DMS79 (cell line): ENCODE measurements around the gene OSBP.

Experiments
- DNase-seq: peaks from one replicate; lab custom pipeline; 2025; lab: John Stamatoyannopoulos, UW

The OSBP gene

GRCh38 chr11:59607703-59608454 lies 7.7 kb downstream of the OSBP start:
- DNase-seq: no peak

GRCh38 chr11:59602432-59602831 lies 13.1 kb downstream of the OSBP start:
- no peak for DNase-seq

- no peak for DNase-seq
These were observed 13.8 kb downstream of the OSBP start for GRCh38 chr11:59601788-59602187.

- no peak for DNase-seq
These were observed 14.9 kb downstream of the OSBP start for GRCh38 chr11:59600636-59601035.

- DNase-seq: no peak
These were observed 15.3 kb downstream of the OSBP start for GRCh38 chr11:59600234-59600633.

- DNase-seq: no peak
These were observed 16.6 kb downstream of the OSBP start for GRCh38 chr11:59598961-59599360.

- no peak for DNase-seq
These were observed 31.3 kb downstream of the OSBP start for GRCh38 chr11:59584294-59584693.

- DNase-seq: no peak
These were observed 33.6 kb downstream of the OSBP start for GRCh38 chr11:59582006-59582405.

- DNase-seq: no peak
These were observed 37.2 kb downstream of the OSBP start for GRCh38 chr11:59578369-59578768.

GRCh38 chr11:59575505-59575904 lies 40.1 kb downstream of the OSBP start:
- DNase-seq: no peak

GRCh38 chr11:59574932-59575502 lies 40.6 kb downstream of the OSBP start:
- DNase-seq: no peak

- DNase-seq: no peak
These were observed 41.1 kb downstream of the OSBP start for GRCh38 chr11:59574467-59574866.

GRCh38 chr11:59573216-59573615 lies 42.4 kb downstream of the OSBP start:
- no peak for DNase-seq

GRCh38 chr11:59572091-59572490 lies 43.5 kb downstream of the OSBP start:
- no peak for DNase-seq

- no peak for DNase-seq
These were observed 53.3 kb downstream of the OSBP start for GRCh38 chr11:59562292-59562691.

GRCh38 chr11:59560702-59561473 lies 54.7 kb downstream of the OSBP start:
- peak; percentile 68 for DNase-seq

GRCh38 chr11:59560290-59560701 lies 55.3 kb downstream of the OSBP start:
- peak; percentile 28 for DNase-seq

GRCh38 chr11:59559886-59560285 lies 55.7 kb downstream of the OSBP start:
- DNase-seq: no peak

GRCh38 chr11:59558270-59558643 lies 57.3 kb downstream of the OSBP start:
- DNase-seq: no peak

- no peak for DNase-seq
These were observed 58.6 kb downstream of the OSBP start for GRCh38 chr11:59556917-59557348.

GRCh38 chr11:59556115-59556916 lies 59.3 kb downstream of the OSBP start:
- DNase-seq: no peak

- no peak for DNase-seq
These were observed 59.9 kb downstream of the OSBP start for GRCh38 chr11:59555601-59556114.
